ENCODE measurements around the gene PIGZ.

Gene PIGZ

DNA sequence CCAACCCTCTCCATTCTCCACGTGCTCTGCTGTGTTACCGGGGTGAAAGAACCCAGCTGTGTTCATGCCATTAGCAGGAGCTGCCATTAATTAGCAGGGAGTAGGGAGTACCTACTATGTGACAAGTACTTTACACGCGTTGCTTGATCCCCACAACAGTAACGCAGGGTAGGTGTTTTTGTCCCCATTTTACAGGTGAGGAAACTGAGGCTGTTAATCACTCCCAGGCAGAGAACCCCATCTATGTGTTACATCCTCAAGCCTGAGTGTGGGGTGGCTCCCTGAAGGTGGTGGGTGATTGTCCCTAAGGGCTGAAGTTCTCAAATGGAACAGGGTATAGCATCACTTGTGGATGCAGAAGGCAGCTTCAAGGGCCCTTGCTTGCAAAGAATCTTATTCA lies 38.2 kb upstream of the PIGZ start:
- no peak overlapping the region for H3K4me3 ChIP-seq (ENCODE audit: low read depth, low read length)
- no peak for DNase-seq (ENCODE audit: low read depth)
- TF ChIP-seq, protein P1, sequence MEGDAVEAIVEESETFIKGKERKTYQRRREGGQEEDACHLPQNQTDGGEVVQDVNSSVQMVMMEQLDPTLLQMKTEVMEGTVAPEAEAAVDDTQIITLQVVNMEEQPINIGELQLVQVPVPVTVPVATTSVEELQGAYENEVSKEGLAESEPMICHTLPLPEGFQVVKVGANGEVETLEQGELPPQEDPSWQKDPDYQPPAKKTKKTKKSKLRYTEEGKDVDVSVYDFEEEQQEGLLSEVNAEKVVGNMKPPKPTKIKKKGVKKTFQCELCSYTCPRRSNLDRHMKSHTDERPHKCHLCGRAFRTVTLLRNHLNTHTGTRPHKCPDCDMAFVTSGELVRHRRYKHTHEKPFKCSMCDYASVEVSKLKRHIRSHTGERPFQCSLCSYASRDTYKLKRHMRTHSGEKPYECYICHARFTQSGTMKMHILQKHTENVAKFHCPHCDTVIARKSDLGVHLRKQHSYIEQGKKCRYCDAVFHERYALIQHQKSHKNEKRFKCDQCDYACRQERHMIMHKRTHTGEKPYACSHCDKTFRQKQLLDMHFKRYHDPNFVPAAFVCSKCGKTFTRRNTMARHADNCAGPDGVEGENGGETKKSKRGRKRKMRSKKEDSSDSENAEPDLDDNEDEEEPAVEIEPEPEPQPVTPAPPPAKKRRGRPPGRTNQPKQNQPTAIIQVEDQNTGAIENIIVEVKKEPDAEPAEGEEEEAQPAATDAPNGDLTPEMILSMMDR (IDR thresholded peaks at IDR 0.05; ENCODE audit: low read depth, low read length, missing control alignments) = no peak

DNA sequence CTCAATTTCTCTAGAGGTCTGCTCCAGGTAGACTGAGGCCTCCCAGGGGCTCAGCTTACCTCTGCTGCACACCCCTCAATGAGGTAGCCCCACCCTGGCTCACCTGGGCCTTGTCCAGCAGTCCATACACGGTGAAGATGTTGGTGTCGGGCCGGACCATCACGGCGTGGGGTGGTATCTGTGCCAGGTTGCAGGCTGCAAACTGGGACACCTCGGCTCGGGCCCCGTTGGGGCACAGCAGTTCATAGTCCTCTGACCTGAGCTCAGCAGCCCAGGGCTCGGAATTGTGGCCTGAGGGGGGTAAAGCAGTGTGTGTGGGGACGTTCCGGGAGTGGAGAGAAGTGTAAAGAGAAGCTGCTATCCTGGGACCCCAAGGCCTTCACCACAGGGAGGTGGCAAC lies 37.8 kb upstream of the PIGZ start:
- no peak for DNase-seq (ENCODE audit: low read depth)
- H3K4me3 ChIP-seq (ENCODE audit: low read depth, low read length) = no peak overlapping the region
- TF ChIP-seq, protein P1 (IDR thresholded peaks at IDR 0.05; ENCODE audit: low read depth, low read length, missing control alignments) = no peak

DNA sequence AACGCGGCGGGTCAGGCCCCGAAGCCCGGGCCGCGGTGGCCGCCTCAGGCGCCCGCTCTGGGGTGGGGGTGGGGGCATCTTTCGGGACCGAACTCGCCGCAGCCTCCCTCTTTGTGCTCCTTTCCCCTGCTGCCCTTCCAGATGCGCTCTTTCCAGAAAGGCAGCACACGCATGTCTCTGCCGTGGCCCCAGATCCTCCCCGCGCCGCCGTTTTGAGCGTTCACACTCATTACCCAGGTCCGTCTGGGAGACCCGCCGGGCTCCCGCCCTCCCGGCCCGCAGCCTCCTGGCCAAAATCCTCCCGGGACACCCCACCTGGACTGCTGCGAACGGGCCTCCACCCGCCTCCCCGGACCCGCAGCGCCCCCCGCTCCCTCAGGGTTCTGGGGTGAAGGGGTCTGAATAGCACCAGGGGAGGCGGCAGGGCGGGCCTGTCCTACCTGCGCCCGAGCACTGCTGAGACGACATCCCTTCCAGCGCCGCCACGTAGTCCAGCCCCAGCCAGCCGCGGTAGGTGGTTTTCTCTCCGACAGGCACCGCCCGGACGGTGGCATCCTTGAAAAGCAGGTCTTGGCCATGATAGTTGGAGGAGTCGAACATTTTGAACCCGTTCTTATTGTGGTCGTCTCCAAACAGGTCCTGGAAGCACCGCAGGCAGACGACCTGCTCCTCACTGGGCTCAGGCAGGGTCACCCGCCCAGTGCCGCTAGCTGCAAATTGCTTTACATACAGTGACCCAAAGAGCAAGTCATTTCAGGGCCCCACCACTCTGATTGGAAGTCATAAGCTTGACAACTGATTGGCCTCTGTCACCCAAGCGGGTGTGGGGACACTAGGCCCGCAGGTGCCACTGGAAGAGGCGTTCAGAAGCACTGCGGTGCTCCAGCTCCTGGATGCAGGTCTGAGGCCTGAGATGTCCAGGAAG lies 35.1 kb upstream of the PIGZ start:
- no peak for DNase-seq (ENCODE audit: low read depth)
- peak overlapping the region; percentile 67 for H3K4me3 ChIP-seq (ENCODE audit: low read depth, low read length)

DNA sequence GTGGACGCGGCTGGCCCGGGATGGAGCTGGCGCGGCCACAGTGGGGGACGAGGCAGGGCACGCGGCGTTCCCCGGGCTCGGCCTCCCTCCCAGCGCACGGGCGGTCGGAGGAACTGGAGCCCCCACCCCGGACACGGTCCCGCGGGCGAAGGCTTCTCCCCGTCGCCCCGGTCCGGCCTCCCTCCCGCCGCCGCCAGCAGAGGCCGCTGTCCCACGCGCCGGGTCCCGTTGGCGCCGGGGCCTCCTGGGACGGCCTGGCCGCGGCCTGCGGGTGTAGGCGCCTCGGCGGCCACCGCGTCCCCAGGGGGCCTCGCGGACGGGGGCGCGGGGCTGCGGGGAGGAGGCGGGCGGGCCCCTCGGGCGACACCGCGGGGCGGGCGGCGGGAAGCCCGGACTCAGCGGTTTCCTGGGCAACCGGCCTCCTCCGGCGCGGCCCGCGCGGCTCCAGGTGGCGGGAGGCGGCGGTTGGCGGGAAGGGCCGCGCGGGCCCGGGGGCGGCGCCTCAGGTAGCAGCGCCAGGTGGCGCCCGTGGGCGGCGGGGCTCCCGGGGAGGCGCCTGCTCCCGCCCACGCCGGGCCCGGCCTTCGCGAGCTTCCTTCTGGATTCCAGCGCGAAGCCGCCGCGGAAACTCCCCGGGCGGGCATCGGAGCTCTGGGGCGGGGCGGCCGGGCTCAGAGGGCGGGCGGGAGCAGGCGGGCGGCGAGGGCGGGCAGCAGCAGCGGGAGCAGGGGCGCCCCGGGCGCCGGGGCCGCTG lies 34.2 kb upstream of the PIGZ start:
- peak overlapping the region; percentile 67 for H3K4me3 ChIP-seq (ENCODE audit: low read depth, low read length)
- DNase-seq (ENCODE audit: low read depth) = peak; percentile 46

More for the DNA sequence above, 35.1 kb upstream of the PIGZ start:
- TF ChIP-seq, protein P1 (IDR thresholded peaks at IDR 0.05; ENCODE audit: low read depth, low read length, missing control alignments) = no peak

DNA sequence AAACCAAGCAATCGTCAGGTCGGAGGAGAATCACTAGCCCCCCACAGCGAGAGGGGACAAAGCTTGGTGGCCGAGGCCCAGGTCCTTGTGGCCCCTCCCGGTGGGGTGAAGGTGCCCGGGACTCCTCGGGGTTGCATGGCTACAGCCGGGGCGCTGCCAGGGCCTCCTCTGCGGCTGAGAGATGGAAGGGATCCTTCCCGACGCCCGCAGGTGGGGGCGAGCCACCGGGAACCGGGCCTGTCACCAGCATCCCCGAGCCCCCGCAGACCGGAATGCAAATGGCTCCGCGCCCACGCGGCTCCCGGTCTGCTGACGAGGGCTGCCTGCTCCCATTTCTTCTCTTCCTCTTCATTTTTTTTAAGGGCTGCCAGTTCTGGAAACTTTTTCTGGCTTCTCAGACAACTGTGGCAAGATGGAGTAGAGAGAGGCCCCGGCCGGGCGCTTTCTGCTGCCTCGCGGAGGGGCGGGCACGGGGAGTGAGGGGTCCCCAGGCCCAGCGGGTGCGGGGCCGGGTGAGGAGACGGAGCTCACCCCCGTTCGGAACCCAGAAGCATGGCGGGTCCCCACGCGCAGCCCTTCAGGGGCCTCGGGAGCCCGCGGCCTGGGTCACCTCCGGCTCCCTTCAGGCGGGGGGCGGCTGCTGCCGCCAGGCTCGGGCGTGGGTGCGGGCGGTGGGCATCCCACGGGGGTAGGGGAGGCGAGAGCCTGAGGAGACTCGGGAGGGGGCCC lies 33.5 kb upstream of the PIGZ start:
- no peak for DNase-seq (ENCODE audit: low read depth)
- peak overlapping the region; percentile 67 for H3K4me3 ChIP-seq (ENCODE audit: low read depth, low read length)
- TF ChIP-seq, protein P1 (IDR thresholded peaks at IDR 0.05; ENCODE audit: low read depth, low read length, missing control alignments) = no peak

More for the DNA sequence above, 34.2 kb upstream of the PIGZ start:
- TF ChIP-seq, protein P1 (IDR thresholded peaks at IDR 0.05; ENCODE audit: low read depth, low read length, missing control alignments) = peak; percentile 67

DNA sequence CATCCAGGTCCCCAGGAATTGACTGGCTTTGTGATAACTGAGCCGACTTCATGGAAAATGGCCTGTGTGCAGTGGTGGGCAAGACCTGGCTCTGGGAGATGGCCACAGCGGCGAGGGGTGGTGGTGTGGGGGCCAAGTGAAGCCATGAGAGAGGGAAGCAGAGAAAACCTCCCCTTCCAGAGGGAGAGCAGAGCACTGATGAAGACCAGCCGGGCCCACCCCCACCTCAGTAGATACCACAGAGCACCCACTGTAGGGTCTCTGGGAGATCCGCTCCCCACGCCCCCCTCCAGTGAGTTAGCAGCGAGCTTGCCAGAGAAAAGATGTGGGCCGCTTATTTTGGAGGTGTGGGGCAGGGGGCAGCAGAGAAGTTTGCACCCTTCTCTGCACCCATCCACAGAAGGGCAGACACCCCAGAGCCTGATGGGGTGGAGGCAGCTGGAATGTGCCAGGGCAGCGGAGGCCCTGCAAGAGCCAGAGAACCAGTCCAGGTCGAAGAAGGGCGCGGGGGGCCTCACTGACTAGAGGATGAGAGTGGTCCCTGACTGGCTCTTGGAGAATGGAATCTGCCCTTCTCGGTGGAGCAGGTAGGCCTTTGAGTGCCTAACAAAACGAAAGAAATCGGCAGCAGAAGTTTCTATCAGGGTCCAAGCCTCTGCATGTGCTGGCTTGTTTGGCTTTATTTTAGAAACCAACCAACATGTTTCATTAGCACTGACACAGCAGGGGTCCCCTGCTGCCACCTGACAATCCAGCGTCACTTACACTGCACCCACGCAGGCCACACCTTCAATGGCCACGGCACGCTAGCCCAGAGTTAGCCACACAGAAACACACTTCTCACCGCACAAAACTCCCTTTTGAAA lies 32.7 kb upstream of the PIGZ start:
- TF ChIP-seq, protein P1 (IDR thresholded peaks at IDR 0.05; ENCODE audit: low read depth, low read length, missing control alignments) = no peak
- no peak overlapping the region for H3K4me3 ChIP-seq (ENCODE audit: low read depth, low read length)
- no peak for DNase-seq (ENCODE audit: low read depth)

All from GM12864 (cell line).